Cardiac fibroblast (primary cell): ENCODE results near the gene ACIN1.

Source experiments
- DNase-seq, 2 donors: peaks; one replicate each; pipeline versions ENCODE4 v3.0.0 to v3.0.0-alpha.2; 2010; ENCODE audit warnings: low read depth in 2 of 2
- H3K4me3 ChIP-seq, 2 donors: replicated peaks in 1 of 2; 1 replicate in 1 of 2; 2 replicates in 1 of 2; pipeline ENCODE4 v1.5.1; 2011; ENCODE audit warnings: low read depth in 2 of 2, low read length in 2 of 2, mild to moderate bottlenecking in 2 of 2, moderate library complexity in 1 of 2
- CTCF ChIP-seq: IDR thresholded peaks from one replicate; pipeline ENCODE4 v1.5.1; 2011; ENCODE audit warnings: low read depth, mild to moderate bottlenecking, low read length, inconsistent platforms

The ACIN1 gene

DNA sequence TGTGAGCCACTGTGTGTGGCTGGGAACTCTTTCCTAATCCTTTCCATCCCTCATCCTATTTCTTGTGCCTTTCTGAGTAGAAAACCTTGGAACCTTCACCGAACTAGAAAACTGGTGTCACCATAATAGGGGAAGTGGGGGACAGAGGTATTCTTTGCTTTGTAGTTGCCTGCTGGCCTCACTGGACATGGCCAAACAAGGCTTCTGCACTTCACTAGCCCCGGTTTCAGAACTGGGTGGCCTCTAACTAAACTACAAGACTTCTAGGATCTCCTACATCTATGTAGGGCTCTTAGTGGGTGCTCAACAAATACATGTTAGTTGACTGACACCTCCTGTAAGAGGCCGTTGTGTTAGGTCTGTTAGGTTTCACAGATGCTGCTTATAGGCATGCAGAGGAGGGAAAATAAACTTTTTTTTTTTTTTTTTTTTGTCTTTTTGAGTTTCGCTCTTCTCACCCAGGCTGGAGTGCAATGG is 10.4 kb upstream of the ACIN1 start:
- no peak for DNase-seq
- no peak overlapping the region for H3K4me3 ChIP-seq
- TF ChIP-seq CTCF: no peak

DNA sequence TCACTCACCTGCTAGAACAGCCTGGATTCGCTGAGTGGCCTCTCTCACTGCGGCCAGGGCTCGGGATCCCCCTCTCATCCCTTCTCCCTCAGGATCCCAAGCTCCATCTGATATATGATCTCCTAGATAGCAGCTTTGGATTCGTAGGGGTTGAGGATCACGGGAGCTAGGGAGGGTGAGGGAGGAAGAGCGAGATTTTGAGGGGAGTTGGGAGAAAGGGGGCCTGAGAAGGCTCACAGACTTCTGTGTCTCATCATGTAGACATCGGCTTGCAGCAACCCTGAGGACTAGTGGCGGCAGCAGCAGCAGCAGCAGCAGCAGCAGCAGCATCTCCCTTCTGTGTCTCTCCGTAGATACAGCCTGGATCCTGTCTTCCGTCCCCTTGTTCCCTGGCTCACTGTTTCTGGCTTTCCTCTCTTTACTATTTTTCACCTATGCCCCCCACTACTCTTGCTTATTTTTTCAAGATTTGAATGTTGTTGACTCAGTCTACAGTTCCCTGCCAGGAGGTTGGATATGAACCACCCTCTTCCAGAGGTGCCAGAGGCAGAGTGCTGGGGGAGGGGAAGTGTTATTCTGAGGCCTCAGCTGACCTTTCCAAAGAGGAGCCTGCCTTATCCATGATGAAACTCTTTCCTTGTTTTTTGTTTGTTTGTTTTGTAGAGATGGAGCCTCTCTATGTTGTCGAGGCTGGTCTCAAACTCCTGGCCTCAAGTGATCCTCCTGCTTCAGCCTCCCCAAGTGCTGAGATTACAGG is 9.8 kb upstream of the ACIN1 start, which contains the start of gene CIROP:
Gene CIROP, minus strand, starts transcription at position 399 of the 757 bp plus-strand sequence. Its CDS starts 69 bp downstream, at position 330.
- DNase-seq: peak in 1 of 2 donors; percentile 30
- TF ChIP-seq CTCF: no peak
- H3K4me3 ChIP-seq: no peak within 1 kb of the TSS

DNA sequence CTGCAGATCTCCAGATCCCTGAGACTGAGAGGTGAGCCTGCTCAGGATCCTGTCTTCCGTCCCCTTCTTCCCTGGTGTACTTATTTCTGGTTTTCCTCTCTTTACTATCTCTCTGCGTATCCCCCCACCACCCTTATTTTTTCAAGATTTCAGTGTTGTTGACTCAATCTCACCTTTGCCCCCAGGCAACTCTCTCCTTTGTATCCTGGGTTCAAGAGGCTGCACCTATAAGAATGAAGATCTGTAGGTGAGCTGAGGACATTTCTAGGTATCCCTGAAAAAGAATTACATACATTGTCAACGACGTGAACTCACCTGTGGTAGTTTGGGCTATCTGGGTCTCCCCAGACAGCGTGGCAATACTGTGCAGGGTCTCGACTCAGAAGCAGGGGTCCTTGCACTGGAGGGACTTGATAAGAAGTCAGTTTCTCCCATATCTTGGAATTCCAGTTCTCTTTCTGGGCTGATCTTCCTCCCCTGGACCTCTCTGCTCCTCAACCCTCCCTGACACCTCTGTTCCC is 9.2 kb upstream of the ACIN1 start:
- TF ChIP-seq CTCF: no peak

GRCh38 chr14:23103581-23103980 is 8.6 kb upstream of the ACIN1 start:
- no peak for TF ChIP-seq CTCF
- H3K4me3 ChIP-seq: no peak overlapping the region
- no peak for DNase-seq

More for the DNA sequence above, 9.2 kb upstream of the ACIN1 start:
- DNase-seq: no peak
- no peak overlapping the region for H3K4me3 ChIP-seq

DNA sequence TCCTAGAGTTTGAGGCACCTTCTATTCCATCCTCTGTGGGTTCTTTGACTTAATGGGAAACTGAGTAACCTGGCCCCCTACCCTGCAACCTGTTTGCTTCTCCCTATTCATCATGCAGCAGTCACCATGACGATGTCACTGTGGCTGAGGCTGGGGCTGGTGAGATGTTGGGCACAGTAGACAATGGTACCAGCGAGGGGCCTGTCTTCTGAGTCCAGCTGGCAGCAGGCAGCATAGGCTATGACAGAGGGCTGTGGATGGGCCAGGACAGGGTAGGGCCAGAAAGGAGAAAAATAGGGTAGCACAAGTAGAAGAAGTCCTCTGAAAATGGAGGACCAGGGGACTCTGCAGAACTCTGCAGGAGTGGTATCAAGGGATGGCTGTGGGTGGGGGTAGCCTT is 7.9 kb upstream of the ACIN1 start:
- DNase-seq: no peak
- no peak for TF ChIP-seq CTCF
- no peak overlapping the region for H3K4me3 ChIP-seq

- TF ChIP-seq CTCF: no peak
- DNase-seq: no peak
- H3K4me3 ChIP-seq: no peak overlapping the region
These were observed 7.2 kb upstream of the ACIN1 start for GRCh38 chr14:23101986-23102625.
